ENCODE data around the gene RHOD. TPM values are rescaled to one million over a fixed set of nuclear protein-coding genes. Genes with fewer than 3 reads are reported as not detected.

The RHOD gene
- polyA plus RNA-seq, 4 donors: 10.2 to 36.5 (median 32.2) TPM

DNA sequence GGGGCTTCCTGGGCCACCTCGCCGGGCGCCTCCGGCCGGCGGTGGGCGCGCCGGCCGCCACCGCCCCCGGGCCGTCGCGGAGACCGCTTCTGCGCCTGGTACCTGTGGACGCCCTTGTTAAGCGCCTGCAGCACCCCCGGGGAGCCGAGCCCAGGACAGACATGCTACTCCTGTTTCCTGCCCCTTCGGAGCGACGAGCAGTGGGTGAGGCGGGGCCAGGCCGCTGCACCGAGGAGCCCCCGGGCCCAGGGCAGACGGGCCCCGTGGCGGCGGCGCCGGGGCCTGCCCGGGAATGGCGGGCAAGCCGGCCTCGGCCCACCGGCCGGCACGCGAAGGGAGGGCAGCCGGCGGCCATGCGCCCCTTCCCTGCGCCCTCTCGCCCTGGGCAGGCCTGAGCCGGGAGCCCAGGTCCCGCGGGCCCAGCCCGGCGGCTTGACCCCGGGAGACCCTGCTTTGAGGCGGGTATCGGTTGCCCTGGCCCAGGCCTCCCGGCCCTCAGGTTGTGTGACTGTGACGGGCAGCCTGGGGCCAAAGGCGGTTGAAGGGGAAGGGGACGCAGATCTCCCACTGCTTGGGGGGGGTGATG lies 61.6 kb downstream of the RHOD start:
- no peak for FAIRE-seq
- H3K4me1 ChIP-seq (ENCODE audit: control insufficient read depth in 3 of 3, insufficient read depth in 2 of 3, low read depth in 1 of 3, low read length in 2 of 3): peaks cover 0 to 37% (median 2%) of the 10 kb centered on the region in 3 donors
- no peaks in the 10 kb centered on the region for H3K9me3 ChIP-seq (ENCODE audit: control insufficient read depth in 2 of 2, insufficient read depth in 1 of 2, low read depth in 1 of 2, low read length in 1 of 2)

DNA sequence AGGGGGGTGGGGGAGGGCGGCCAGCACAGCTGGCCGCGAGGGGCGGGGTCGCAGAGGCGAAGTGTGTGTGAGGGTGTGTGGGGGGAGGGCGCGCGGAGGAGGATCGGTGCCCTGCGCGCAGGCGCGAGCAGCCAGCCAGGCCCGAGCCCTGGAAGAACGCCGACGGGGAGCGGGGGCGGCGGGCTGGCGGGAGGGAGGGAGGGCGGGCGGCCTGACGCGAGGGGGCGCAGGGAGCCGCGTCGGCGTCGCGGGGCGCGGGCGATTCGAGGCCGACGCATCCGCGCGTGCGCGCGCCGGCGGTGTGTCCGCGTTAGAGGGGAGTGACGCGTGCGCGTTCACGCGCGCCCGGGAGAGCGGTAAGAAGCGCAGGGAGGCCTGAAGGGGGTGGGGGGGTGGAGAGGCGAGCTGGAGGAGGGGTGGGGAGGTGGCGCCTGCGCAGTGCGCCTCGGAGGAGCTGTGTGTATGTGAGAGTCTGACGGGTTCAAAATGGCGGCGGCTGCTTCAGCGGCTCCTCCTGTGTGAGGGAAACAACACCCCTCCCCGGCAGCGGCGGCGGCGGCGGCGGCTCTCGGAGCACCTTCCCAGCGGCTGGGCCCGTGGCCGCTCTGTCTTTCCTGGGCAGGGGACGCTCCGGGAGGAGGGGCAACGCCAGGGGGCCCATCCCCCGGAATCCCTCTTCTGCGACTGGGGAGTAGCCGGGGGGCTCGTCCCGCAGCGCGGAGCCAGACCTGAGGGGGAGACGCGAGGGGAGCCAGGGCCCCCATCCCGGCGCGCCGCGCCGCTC lies 62.3 kb downstream of the RHOD start, which contains the start of gene KDM2A:
KDM2A (plus strand) TSS at position 463 of the 784 bp plus-strand sequence. CDS start 2,054 bp downstream, outside the sequence.
- FAIRE-seq: no peak
- Histone ChIP-seq H3K27ac (ENCODE audit: low read depth in 1 of 3, low read length in 2 of 3) (peak within 1 kb of the TSS; percentile 99), H3K4me1 (ENCODE audit: control insufficient read depth in 3 of 3, insufficient read depth in 2 of 3, low read depth in 1 of 3, low read length in 2 of 3) (peaks cover 0 to 33% (median 2%) of the 10 kb centered on the region in 3 donors), H3K27me3 (ENCODE audit: control insufficient read depth in 3 of 3, insufficient read depth in 3 of 3, low read length in 3 of 3) (no peaks in the 10 kb centered on the region), H3K9me3 (ENCODE audit: control insufficient read depth in 2 of 2, insufficient read depth in 1 of 2, low read depth in 1 of 2, low read length in 1 of 2) (no peaks in the 10 kb centered on the region), H3K4me3 (ENCODE audit: low read depth in 1 of 3, low read length in 3 of 3) (peak within 1 kb of the TSS; percentile 57 to 93 (median 81)), H3K36me3 (ENCODE audit: control insufficient read depth in 3 of 3, insufficient read depth in 2 of 3, low read depth in 1 of 3, low read length in 3 of 3) (peaks cover 0 to 14% (median 5%) of the 10 kb centered on the region in 3 donors)
- 0 to 1% (median 0%) methylated on average over 30 to 97 of the region's 97 CpGs for WGBS, 3 donors
- DNase-seq: peak; percentile 99 to 100

More for the DNA sequence above, 61.6 kb downstream of the RHOD start:
- 2 to 9% (median 5%) methylated on average over 29 to 59 of the region's 59 CpGs for WGBS, 3 donors
- H3K36me3 ChIP-seq (ENCODE audit: control insufficient read depth in 3 of 3, insufficient read depth in 2 of 3, low read depth in 1 of 3, low read length in 3 of 3): peaks cover 0 to 9% (median 3%) of the 10 kb centered on the region in 3 donors
- H3K27me3 ChIP-seq (ENCODE audit: control insufficient read depth in 3 of 3, insufficient read depth in 3 of 3, low read length in 3 of 3): no peaks in the 10 kb centered on the region
- peak overlapping the region; percentile 50 to 93 (median 65) for H3K4me3 ChIP-seq (ENCODE audit: low read depth in 1 of 3, low read length in 3 of 3)
- H3K27ac ChIP-seq (ENCODE audit: low read depth in 1 of 3, low read length in 2 of 3): peak overlapping the region; percentile 96 to 99 (median 99)
- DNase-seq: peak; percentile 25 to 82

DNA sequence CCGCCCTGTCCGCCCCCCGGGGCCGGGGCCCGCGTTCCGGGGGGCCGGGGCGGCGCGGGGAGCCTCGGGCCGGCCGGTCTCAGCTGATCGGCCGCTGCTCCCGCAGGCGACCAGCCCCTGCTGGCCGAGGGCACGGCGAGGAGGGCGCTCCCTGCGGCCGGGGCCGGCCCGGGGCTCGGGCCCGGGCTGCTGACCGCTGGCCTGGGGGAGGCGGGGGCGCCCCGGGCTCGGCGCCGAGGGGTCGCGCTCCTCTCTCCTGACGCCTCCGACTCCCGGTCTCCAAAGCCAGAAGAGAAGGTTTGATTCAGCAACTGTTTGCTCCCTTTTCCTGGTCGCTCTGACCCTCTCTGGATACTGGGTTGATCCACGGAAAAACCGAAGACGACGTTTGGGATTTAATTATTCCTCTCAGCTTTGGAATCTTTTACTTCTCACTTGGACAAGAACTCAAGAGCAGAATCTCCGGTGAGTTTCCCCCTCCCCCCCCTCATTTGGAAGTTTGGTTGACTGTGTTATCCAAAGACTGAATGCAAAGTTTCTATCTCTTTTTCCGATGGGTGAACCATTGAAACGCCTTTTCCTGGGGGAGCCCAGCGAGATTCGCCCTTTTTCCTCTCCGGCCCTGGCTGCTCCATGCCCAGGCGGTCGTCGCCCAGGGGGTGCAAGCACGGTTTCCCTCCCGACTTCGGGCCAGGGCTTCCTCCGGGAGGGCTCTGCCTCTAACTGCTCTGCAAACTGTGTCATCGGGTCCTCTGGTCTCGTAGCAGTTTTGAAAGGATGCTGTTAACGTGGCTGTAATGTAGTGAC lies 63.1 kb downstream of the RHOD start:
- Histone ChIP-seq H3K9me3 (ENCODE audit: control insufficient read depth in 2 of 2, insufficient read depth in 1 of 2, low read depth in 1 of 2, low read length in 1 of 2) (no peaks in the 10 kb centered on the region), H3K4me1 (ENCODE audit: control insufficient read depth in 3 of 3, insufficient read depth in 2 of 3, low read depth in 1 of 3, low read length in 2 of 3) (peaks cover 0 to 26% (median 2%) of the 10 kb centered on the region in 3 donors), H3K4me3 (ENCODE audit: low read depth in 1 of 3, low read length in 3 of 3) (peak overlapping the region; percentile 57 to 93 (median 81)), H3K27me3 (ENCODE audit: control insufficient read depth in 3 of 3, insufficient read depth in 3 of 3, low read length in 3 of 3) (no peaks in the 10 kb centered on the region), H3K36me3 (ENCODE audit: control insufficient read depth in 3 of 3, insufficient read depth in 2 of 3, low read depth in 1 of 3, low read length in 3 of 3) (peaks cover 0 to 18% (median 5%) of the 10 kb centered on the region in 3 donors), H3K27ac (ENCODE audit: low read depth in 1 of 3, low read length in 2 of 3) (peak overlapping the region; percentile 84 to 99 (median 90))
- whole genome bisulfite sequencing, 3 donors: 0% methylated on average over 32 to 61 of the region's 61 CpGs
- FAIRE-seq (no peak), DNase-seq (peak; percentile 45 to 60)

DNA sequence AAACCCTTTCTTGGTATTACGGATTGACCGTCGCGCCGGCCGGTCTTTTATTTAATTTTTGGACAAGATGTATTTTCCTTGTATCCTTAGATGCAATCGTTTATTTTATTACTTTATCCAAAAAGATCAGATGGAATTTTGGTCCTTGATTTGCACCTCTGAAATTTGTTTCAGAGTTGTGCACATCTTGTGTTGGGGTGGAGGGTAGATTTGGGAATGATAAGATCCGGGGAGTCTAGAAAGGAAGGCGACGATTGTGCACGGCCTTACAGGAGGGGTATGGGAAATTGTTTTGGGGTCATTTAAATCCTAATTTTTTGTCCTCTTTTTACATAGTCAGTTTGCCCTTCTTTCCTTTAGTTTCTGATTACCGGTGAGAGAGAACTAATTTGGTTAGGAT lies 63.8 kb downstream of the RHOD start:
- H3K4me3 ChIP-seq (ENCODE audit: low read depth in 1 of 3, low read length in 3 of 3): peak overlapping the region; percentile 57 to 93 (median 81)
- H3K36me3 ChIP-seq (ENCODE audit: control insufficient read depth in 3 of 3, insufficient read depth in 2 of 3, low read depth in 1 of 3, low read length in 3 of 3): peaks cover 0 to 24% (median 5%) of the 10 kb centered on the region in 3 donors
- FAIRE-seq: no peak
- no peak for DNase-seq
- H3K27ac ChIP-seq (ENCODE audit: low read depth in 1 of 3, low read length in 2 of 3): peak overlapping the region; percentile 32 to 90 (median 82)
- WGBS, 3 donors: 0 to 1% (median 1%) methylated on average over 12 of the region's 12 CpGs
- H3K4me1 ChIP-seq (ENCODE audit: control insufficient read depth in 3 of 3, insufficient read depth in 2 of 3, low read depth in 1 of 3, low read length in 2 of 3): peaks cover 0 to 23% (median 2%) of the 10 kb centered on the region in 3 donors
- H3K27me3 ChIP-seq (ENCODE audit: control insufficient read depth in 3 of 3, insufficient read depth in 3 of 3, low read length in 3 of 3): no peaks in the 10 kb centered on the region
- H3K9me3 ChIP-seq (ENCODE audit: control insufficient read depth in 2 of 2, insufficient read depth in 1 of 2, low read depth in 1 of 2, low read length in 1 of 2): no peaks in the 10 kb centered on the region

DNA sequence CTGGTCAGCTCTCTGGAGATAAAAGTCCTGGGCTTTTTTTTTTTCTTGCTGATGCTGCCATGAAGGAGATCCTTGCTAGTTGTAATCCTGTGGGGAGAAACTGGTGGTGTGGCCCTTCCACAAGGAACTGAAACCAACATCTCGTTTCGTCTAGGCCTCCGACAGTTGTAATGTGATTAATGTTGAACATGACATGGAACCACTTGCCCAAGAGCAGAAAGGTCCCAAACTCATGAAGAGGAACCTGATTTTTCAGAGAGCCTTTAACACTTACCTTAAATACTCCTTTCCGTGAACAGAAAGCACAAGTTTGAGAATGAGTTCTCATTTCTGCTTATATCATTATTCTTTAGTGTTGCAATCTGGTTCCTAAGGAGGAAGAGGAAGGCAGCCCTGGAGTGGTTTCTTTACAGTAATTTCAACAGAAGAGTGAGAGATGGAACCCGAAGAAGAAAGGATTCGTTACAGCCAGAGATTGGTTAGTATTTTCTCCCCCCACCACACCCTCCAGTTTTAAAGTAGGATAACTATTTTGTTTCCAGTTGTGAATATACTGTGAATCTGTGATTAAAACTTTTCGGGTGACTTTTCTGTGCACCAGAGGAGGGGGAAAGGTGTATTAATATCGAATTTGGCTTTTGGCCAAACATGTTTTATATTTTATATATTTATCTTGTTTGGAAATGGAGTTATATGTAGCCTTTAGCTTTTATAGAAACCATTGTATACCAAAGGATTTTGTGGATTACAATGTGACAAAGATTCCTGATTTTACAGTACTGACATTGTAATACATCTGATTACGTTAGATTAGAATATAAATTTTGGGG lies 64.4 kb downstream of the RHOD start:
- DNase-seq (peak; percentile 65 to 71), FAIRE-seq (no peak)
- 2 to 7% (median 3%) methylated on average over 9 of the region's 9 CpGs for WGBS, 3 donors
- Histone ChIP-seq H3K36me3 (ENCODE audit: control insufficient read depth in 3 of 3, insufficient read depth in 2 of 3, low read depth in 1 of 3, low read length in 3 of 3) (peaks cover 0 to 31% (median 5%) of the 10 kb centered on the region in 3 donors), H3K9me3 (ENCODE audit: control insufficient read depth in 2 of 2, insufficient read depth in 1 of 2, low read depth in 1 of 2, low read length in 1 of 2) (no peaks in the 10 kb centered on the region), H3K4me3 (ENCODE audit: low read depth in 1 of 3, low read length in 3 of 3) (peak overlapping the region; percentile 57 to 93 (median 81)), H3K27me3 (ENCODE audit: control insufficient read depth in 3 of 3, insufficient read depth in 3 of 3, low read length in 3 of 3) (no peaks in the 10 kb centered on the region), H3K27ac (ENCODE audit: low read depth in 1 of 3, low read length in 2 of 3) (peak overlapping the region; percentile 57 to 87 (median 82)), H3K4me1 (ENCODE audit: control insufficient read depth in 3 of 3, insufficient read depth in 2 of 3, low read depth in 1 of 3, low read length in 2 of 3) (peaks cover 0 to 17% (median 2%) of the 10 kb centered on the region in 3 donors)

Other genes starting within 250 kb of the RHOD start
- gene RCE1, start 213.4 kb upstream of the RHOD start, polyA plus RNA-seq: 10 to 100 TPM; 15.1 to 26.9 (median 20.7) TPM
- gene LRFN4, start 199.8 kb upstream of the RHOD start, polyA plus RNA-seq: 10 to 100 TPM in 1 of 4 donors, 1 to 10 TPM in 3; 1.4 to 12.2 (median 6.2) TPM
- gene PC, start 98.5 kb upstream of the RHOD start, polyA plus RNA-seq: 10 to 100 TPM; 19.9 to 89.5 (median 46.6) TPM
- 100 to 1,000 TPM in 2 of 4 donors, 10 to 100 TPM in 2; 29.8 to 801 (median 320) TPM for gene C11orf86, start 81.5 kb upstream of the RHOD start, polyA plus RNA-seq
- 1 to 10 TPM in 1 of 4 donors, under 1 TPM in 3; 0.01 to 3.1 (median 0.25) TPM for gene SYT12, start 33.7 kb upstream of the RHOD start, polyA plus RNA-seq
- 10 to 100 TPM; 19.2 to 59.8 (median 24.7) TPM for gene KDM2A, start 62.4 kb downstream of the RHOD start, polyA plus RNA-seq
- gene GRK2, start 209.6 kb downstream of the RHOD start, polyA plus RNA-seq: 100 to 1,000 TPM in 2 of 4 donors, 10 to 100 TPM in 2; 78.3 to 153 (median 102) TPM
- gene ANKRD13D, start 232.5 kb downstream of the RHOD start, polyA plus RNA-seq: 10 to 100 TPM in 3 of 4 donors, 1 to 10 TPM in 1; 7.8 to 26.0 (median 20.1) TPM
- 10 to 100 TPM; 27.5 to 55.2 (median 32.7) TPM for gene SSH3, start 246.7 kb downstream of the RHOD start, polyA plus RNA-seq

All from small intestine (tissue), 7 donors.